Measurements from ENCODE around the gene LRRN4CL. TPM values are rescaled to one million over a fixed set of nuclear protein-coding genes. Genes with fewer than 3 reads are reported as not detected.
"Not testable (repeated sequence)": the region's sequence is repeated elsewhere in the genome, so short reads cannot be mapped to it uniquely, and the experiment has no call there.

Gene LRRN4CL
- total RNA-seq, 2 donors from 2014 or later: not detected

DNA sequence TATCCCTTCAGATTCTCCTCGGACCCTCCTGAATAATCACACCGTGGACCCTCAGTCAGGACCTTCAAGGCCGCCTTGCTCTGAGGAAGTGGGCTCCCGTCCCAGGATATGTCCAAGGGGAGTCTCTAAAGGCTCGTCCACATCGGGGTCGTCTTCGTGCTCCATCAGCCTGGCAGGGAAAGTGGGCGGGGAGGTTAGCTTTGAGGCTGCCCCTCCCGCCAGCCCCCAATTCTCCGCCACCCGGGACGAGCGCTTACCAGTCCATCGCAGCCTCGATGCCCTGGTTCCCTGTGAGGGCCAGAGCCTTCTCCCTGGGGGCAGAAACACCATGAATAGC is 10.9 kb downstream of the LRRN4CL start:
- no peak for DNase-seq
- Mint-ChIP-seq H3K4me3 (peak overlapping the region; percentile 91), H3K4me1 (peaks cover 31% of the 10 kb centered on the region), H3K27me3 (no peaks in the 10 kb centered on the region), H3K36me3 (ENCODE audit: low read depth) (peaks cover 5% of the 10 kb centered on the region), H3K27ac (peak overlapping the region; percentile 97)
- no peaks in the 10 kb centered on the region for H3K9me3 ChIP-seq (ENCODE audit: control insufficient read depth, low read length, poor library complexity, severe bottlenecking)
- ATAC-seq: no peak

DNA sequence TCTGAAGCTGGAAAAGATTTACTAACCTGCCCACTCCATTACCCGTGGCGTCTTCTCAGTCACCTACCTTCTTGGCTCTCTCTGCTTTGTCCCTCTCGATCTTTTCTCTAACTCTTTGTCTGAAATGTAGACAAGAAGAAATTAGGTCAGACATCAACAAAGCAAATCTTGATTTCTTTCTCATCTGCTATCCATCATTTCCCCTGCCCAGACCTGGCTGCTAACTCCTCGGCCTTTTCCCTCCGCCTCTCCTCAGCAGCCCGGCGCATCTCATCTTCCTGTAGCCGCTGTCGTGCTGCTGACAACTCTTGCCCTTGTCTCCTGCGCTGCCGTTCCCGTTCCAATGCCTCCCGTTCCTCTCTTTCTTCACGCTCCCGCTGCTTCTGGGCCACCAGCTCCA is 11.6 kb downstream of the LRRN4CL start:
- no peaks in the 10 kb centered on the region for H3K9me3 ChIP-seq (ENCODE audit: control insufficient read depth, low read length, poor library complexity, severe bottlenecking)
- no peak for ATAC-seq
- Mint-ChIP-seq H3K36me3 (ENCODE audit: low read depth) (peaks cover 5% of the 10 kb centered on the region), H3K27me3 (no peaks in the 10 kb centered on the region), H3K4me1 (peaks cover 33% of the 10 kb centered on the region), H3K27ac (peak overlapping the region; percentile 97), H3K4me3 (peak overlapping the region; percentile 91)
- DNase-seq: no peak

DNA sequence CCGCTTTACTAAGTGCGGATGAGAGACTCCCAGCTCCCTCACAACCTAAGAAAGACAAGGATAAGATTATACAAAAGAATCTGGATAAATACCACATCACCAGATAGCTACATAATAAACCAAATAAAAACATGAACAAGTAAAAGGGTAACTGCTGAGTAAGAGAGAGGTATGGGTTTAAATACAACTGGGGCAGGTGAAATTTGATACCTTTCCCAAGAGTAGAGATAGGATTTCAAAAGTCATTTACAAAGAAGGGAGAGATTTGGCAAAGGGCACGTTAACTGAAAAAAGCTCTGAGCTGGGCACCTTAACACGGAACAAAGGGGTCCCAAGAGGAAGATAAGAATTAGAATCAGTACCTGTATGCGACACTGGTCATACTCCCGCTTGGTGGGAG is 12.2 kb downstream of the LRRN4CL start:
- Mint-ChIP-seq H3K27me3 (no peaks in the 10 kb centered on the region), H3K36me3 (ENCODE audit: low read depth) (peaks cover 5% of the 10 kb centered on the region), H3K4me1 (peaks cover 37% of the 10 kb centered on the region), H3K27ac (peak overlapping the region; percentile 97), H3K4me3 (peak overlapping the region; percentile 91)
- H3K9me3 ChIP-seq (ENCODE audit: control insufficient read depth, low read length, poor library complexity, severe bottlenecking): no peaks in the 10 kb centered on the region
- ATAC-seq (no peak), DNase-seq (no peak)

DNA sequence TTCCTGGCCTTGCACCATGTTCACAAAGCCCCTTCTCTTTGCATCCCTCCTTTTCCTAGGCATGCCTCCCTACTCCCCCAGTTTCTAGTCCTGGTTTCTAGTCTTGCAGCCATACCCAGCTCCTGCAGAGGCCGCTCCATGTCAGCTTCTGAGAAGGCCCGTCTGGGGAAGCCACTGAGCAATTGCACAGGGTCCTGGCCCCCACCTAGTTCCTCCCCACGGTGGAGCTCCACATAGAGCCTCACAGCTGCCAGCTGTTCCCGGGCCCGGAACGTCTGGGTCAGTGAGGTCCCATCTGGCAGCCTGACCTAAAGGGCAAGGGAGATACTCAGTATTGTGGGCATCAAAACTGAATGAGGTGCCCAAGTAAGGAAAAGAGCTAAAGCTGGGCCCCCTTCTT is 12.6 kb downstream of the LRRN4CL start:
- H3K36me3 Mint-ChIP-seq (ENCODE audit: low read depth): peaks cover 5% of the 10 kb centered on the region
- H3K4me3 Mint-ChIP-seq: peak overlapping the region; percentile 91
- H3K9me3 ChIP-seq (ENCODE audit: control insufficient read depth, low read length, poor library complexity, severe bottlenecking): no peaks in the 10 kb centered on the region
- no peaks in the 10 kb centered on the region for H3K27me3 Mint-ChIP-seq
- H3K27ac Mint-ChIP-seq: peak overlapping the region; percentile 97
- H3K4me1 Mint-ChIP-seq: peaks cover 38% of the 10 kb centered on the region
- DNase-seq (no peak), ATAC-seq (no peak)

DNA sequence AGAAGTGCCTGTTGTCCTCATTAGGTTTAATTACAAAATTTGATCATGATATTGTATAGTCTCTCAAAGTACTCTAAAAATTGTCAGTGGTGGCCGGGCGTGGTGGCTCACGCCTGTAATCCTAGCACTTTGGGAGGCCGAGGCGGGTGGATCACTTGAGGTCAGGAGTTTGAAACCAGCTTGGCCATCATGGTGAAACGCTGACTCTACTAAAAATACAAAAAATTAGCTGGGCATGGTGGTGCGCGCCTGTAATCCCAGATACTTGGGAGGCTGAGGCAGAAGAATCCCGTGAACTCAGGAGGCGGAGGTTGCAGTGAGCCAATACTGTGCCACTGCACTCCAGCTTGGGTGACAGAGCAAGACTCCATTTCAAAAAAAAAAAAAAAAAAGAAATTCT is 13.9 kb downstream of the LRRN4CL start:
- peaks cover 46% of the 10 kb centered on the region for H3K4me1 Mint-ChIP-seq
- H3K27ac Mint-ChIP-seq: peak overlapping the region; percentile 63
- not testable (repeated sequence) for H3K27me3 Mint-ChIP-seq; H3K36me3 Mint-ChIP-seq (ENCODE audit: low read depth); DNase-seq; ATAC-seq; H3K9me3 ChIP-seq (ENCODE audit: control insufficient read depth, low read length, poor library complexity, severe bottlenecking); H3K4me3 Mint-ChIP-seq

DNA sequence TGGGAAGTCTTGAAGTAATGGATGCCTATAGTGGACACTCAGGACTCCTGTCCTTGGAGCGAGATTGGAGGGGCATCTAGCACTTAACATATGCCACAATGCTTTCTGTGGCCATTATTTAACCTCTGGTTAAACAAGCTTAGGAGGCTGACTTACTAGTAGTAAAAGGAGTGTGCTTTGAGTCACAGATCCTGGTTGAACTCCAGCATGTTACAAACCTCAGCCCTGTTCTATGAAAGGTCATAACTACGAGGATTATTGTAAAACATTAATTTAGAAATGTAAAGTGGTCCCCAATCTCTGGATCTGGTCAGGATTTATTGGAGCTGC is 16.2 kb downstream of the LRRN4CL start:
- DNase-seq (no peak), ATAC-seq (no peak)
- H3K4me3 Mint-ChIP-seq: peak overlapping the region; percentile 99
- H3K27me3 Mint-ChIP-seq: no peaks in the 10 kb centered on the region
- H3K36me3 Mint-ChIP-seq (ENCODE audit: low read depth): peaks cover 5% of the 10 kb centered on the region
- peak overlapping the region; percentile 96 for H3K27ac Mint-ChIP-seq
- H3K4me1 Mint-ChIP-seq: peaks cover 41% of the 10 kb centered on the region
- no peaks in the 10 kb centered on the region for H3K9me3 ChIP-seq (ENCODE audit: control insufficient read depth, low read length, poor library complexity, severe bottlenecking)

DNA sequence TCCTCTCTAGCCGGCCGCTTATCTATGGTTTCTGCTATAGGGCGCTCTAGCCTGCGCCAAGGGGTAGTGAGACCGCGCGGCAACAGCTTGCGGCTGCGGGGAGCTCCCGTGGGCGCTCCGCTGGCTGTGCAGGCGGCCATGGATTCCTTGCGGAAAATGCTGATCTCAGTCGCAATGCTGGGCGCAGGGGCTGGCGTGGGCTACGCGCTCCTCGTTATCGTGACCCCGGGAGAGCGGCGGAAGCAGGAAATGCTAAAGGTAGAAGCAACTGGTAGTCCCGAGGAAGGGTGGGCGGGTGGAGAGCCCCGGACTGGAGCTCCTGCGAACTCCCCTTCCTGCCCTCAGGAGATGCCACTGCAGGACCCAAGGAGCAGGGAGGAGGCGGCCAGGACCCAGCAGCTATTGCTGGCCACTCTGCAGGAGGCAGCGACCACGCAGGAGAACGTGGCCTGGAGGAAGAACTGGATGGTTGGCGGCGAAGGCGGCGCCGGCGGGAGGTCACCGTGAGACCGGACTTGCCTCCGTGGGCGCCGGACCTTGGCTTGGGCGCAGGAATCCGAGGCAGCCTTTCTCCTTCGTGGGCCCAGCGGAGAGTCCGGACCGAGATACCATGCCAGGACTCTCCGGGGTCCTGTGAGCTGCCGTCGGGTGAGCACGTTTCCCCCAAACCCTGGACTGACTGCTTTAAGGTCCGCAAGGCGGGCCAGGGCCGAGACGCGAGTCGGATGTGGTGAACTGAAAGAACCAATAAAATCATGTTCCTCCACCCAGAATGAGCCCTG is 17.5 kb downstream of the LRRN4CL start, which contains the start of the genes LBHD1 and UQCC3:
LBHD1 (minus strand) TSS at position 660 of the 782 bp plus-strand sequence. CDS start 2,236 bp downstream, outside the sequence.
UQCC3 (plus strand) TSS at position 66 of the 782 bp plus-strand sequence; CDS start at position 139, 73 bp downstream.
- H3K27me3 Mint-ChIP-seq: no peaks in the 10 kb centered on the region
- peaks cover 3% of the 10 kb centered on the region for H3K36me3 Mint-ChIP-seq (ENCODE audit: low read depth)
- peaks cover 35% of the 10 kb centered on the region for H3K4me1 Mint-ChIP-seq
- no peaks in the 10 kb centered on the region for H3K9me3 ChIP-seq (ENCODE audit: control insufficient read depth, low read length, poor library complexity, severe bottlenecking)
- peak within 1 kb of the TSS; percentile 99 for H3K4me3 Mint-ChIP-seq
- DNase-seq: peak; percentile 51 to 63 (median 62)
- ATAC-seq: peak; percentile 81
- peak within 1 kb of the TSS; percentile 96 for H3K27ac Mint-ChIP-seq

DNA sequence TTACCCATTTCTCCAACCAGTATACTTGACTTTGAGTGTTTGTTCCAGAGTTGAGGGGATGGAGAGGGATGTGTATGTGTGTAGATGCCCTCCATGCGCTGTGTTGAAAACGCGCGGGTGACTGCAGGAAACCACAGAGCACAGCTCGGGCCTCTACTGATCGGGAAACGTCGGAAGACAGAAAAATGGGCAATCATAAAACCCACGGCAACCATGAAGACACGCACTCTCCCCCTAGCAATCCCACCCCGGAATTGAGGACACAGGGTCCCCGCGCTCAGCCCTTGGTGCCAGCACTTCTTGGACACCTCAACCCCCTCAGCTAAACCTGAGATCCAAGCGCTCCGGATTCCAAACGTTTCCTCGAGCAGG is 18.1 kb downstream of the LRRN4CL start:
- ATAC-seq (peak; percentile 59), DNase-seq (peak in 1 of 3 donors; percentile 21)
- H3K9me3 ChIP-seq (ENCODE audit: control insufficient read depth, low read length, poor library complexity, severe bottlenecking): no peaks in the 10 kb centered on the region
- peak overlapping the region; percentile 99 for H3K4me3 Mint-ChIP-seq
- no peaks in the 10 kb centered on the region for H3K27me3 Mint-ChIP-seq
- peak overlapping the region; percentile 96 for H3K27ac Mint-ChIP-seq
- H3K4me1 Mint-ChIP-seq: peaks cover 35% of the 10 kb centered on the region
- H3K36me3 Mint-ChIP-seq (ENCODE audit: low read depth): peaks cover 3% of the 10 kb centered on the region

DNA sequence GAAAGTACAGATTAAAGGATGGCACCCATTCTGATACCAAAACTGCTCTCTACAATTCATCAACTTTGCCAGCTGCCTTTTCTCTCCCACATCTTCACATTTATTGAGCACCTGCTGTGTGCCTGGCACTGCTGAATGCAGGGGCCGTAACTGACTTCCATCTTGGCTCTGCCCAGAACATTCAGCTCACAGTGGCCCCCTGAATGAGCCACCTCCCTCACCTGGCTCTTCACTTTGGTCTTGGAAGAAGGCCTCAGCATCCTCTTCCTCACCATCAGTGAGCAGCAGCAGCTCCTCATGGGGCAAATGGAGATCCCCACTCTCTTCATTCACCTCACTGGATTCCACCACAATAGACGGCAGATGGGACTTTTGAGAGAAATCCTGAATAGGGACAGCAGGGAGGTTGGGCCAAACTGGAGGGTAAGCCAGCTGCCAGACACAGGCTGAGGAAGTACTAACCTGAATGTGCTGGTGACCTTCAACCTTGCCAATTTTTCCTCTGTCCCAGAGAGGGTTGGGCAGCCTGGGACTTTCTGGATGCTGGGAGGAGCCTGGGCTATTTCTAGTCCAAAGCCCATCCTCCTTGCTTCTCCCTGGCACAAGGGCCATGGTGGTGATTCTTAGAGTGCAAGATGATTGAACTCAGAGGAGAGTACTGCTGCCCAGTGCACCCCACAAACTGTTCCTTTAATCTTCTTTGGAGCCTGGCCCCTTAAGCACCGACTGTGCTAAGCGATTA is 19.7 kb downstream of the LRRN4CL start:
- peak overlapping the region; percentile 99 for H3K4me3 Mint-ChIP-seq
- peak overlapping the region; percentile 96 for H3K27ac Mint-ChIP-seq
- H3K4me1 Mint-ChIP-seq: peaks cover 36% of the 10 kb centered on the region
- no peaks in the 10 kb centered on the region for H3K36me3 Mint-ChIP-seq (ENCODE audit: low read depth)
- no peaks in the 10 kb centered on the region for H3K9me3 ChIP-seq (ENCODE audit: control insufficient read depth, low read length, poor library complexity, severe bottlenecking)
- ATAC-seq (no peak), DNase-seq (no peak)
- H3K27me3 Mint-ChIP-seq: no peaks in the 10 kb centered on the region

DNA sequence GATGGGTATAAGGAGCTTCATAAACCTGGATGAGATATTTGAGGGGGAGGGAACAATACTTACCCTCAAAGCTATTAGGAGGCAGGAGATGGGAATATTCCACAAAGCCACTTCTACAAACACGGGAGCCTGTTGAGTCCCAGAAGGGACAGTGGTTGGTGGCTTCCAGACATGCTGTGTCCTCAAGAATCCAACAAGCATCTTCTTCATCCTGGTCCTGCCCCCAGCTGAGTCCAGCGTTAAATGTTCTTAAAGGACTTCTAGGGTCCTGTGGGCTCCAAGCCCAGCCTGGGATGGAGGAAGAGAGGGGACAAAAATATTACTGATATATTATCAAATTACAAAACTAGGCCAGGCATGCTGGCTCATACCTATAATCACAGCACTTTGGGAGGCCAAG is 21.9 kb downstream of the LRRN4CL start:
- H3K4me1 Mint-ChIP-seq: peaks cover 39% of the 10 kb centered on the region

DNA sequence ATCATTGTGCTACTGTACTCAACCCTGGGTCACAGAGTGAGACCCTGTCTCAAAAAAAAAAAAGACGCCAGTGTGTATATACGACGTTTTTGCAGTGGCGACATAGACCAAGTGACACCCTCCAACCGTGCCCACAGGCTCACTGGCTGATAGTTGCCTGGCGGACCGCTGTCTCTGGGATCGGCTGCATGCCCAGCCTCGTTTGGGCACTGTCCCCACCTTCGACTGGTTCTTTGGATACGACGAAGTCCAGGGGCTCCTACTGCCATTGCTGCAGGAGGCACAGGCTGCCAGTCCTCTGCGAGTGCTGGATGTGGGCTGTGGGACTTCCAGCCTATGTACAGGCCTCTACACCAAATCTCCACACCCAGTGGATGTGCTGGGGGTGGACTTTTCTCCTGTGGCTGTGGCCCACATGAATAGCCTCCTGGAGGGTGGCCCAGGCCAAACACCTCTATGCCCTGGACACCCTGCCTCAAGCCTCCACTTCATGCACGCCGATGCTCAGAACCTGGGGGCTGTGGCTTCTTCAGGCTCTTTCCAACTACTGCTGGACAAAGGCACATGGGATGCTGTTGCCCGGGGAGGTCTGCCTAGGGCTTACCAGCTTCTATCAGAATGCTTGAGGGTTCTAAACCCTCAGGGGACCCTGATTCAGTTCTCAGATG is 22.9 kb downstream of the LRRN4CL start:
- no peaks in the 10 kb centered on the region for H3K36me3 Mint-ChIP-seq (ENCODE audit: low read depth)
- no peaks in the 10 kb centered on the region for H3K27me3 Mint-ChIP-seq
- peak overlapping the region; percentile 98 for H3K4me3 Mint-ChIP-seq
- ATAC-seq (no peak), DNase-seq (no peak)
- H3K9me3 ChIP-seq (ENCODE audit: control insufficient read depth, low read length, poor library complexity, severe bottlenecking): no peaks in the 10 kb centered on the region
- peaks cover 34% of the 10 kb centered on the region for H3K4me1 Mint-ChIP-seq
- peak overlapping the region; percentile 97 for H3K27ac Mint-ChIP-seq

More for the DNA sequence above, 21.9 kb downstream of the LRRN4CL start:
- H3K36me3 Mint-ChIP-seq (ENCODE audit: low read depth): no peaks in the 10 kb centered on the region
- peak overlapping the region; percentile 98 for H3K4me3 Mint-ChIP-seq
- peak overlapping the region; percentile 97 for H3K27ac Mint-ChIP-seq
- H3K27me3 Mint-ChIP-seq: no peaks in the 10 kb centered on the region
- DNase-seq (no peak), ATAC-seq (no peak)
- H3K9me3 ChIP-seq (ENCODE audit: control insufficient read depth, low read length, poor library complexity, severe bottlenecking): no peaks in the 10 kb centered on the region

DNA sequence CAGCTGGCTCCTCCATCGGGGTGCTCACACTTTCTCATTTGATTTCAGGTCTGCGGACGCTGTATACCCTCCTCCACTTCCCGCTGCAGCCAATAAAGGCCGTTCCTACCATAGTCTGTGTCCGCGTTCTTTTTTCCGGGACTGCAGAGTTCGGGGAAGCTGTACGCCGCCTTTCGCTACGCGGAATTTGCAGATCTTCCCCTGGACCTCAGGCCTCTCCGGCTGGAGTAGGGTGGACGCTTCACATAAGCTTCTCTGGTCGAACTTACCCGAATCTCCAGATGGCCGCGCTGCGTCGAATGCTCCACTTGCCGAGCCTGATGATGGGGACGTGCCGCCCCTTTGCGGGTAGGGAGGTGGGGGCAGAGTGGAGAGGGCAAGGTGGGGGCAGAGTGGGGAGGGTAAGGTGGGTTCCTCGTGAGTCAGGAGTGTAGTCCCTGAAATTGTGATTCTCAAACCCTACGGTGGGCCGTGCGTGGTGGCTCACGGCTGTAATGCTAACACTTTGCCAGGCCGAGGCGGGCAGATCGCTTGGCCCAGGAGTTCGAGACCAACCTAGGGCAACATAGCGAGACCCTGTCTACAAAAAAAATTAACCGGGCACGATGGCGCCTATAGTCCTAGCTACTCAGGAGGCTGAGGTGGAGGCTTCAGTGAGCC is 23.6 kb downstream of the LRRN4CL start:
- peak; percentile 33 to 50 (median 36) for DNase-seq
- Mint-ChIP-seq H3K4me3 (peak overlapping the region; percentile 98), H3K36me3 (ENCODE audit: low read depth) (no peaks in the 10 kb centered on the region), H3K27ac (peak overlapping the region; percentile 97), H3K27me3 (no peaks in the 10 kb centered on the region), H3K4me1 (peaks cover 28% of the 10 kb centered on the region)
- peak; percentile 40 for ATAC-seq
- no peaks in the 10 kb centered on the region for H3K9me3 ChIP-seq (ENCODE audit: control insufficient read depth, low read length, poor library complexity, severe bottlenecking)
